SU-DHL-6 (cell line): ENCODE results near the gene IST1.

ENCODE experiments used
- H2AFZ ChIP-seq: fragments of 200-600 bp; sonication (generic); 2 replicates; pipeline ENCODE4 v1.6.1; 2014; ENCODE audit warnings: low read depth, mild to moderate bottlenecking, moderate library complexity, mixed read lengths, antibody characterized with exemption, low read length; ENCODE audit not compliant: severe bottlenecking
- H3F3A ChIP-seq: fragments of 200-600 bp; shearing (Covaris generic); 2 replicates; pipeline ENCODE4 v1.6.0; 2016; ENCODE audit warnings: antibody characterized with exemption, mild to moderate bottlenecking; ENCODE audit not compliant: insufficient read depth
- H3K27ac ChIP-seq: fragments of 200-600 bp; sonication (generic); 2 replicates; pipeline ENCODE4 v1.5.1; 2016; ENCODE audit warnings: low read depth, mild to moderate bottlenecking, low read length, moderate library complexity, mixed read lengths
- H3K27me3 ChIP-seq: fragments of 200-600 bp; sonication (generic), shearing (Covaris generic); 2 replicates; pipeline ENCODE4 v1.6.0; 2014; ENCODE audit warnings: mild to moderate bottlenecking, low read length
- H3K36me3 ChIP-seq: fragments of 200-600 bp; sonication (generic); 2 replicates; pipeline ENCODE4 v1.6.1; 2014; ENCODE audit warnings: mild to moderate bottlenecking, low read length, mixed read lengths
- H3K4me2 ChIP-seq: fragments of 300-600, 200-600 bp; shearing (Covaris generic), sonication (generic); 2 replicates; pipeline ENCODE4 v1.6.0; 2014; ENCODE audit warnings: low read length, low read depth, mild to moderate bottlenecking; ENCODE audit not compliant: poor library complexity, severe bottlenecking
- H3K4me3 ChIP-seq: fragments of 200-600 bp; sonication (generic); 2 replicates; pipeline ENCODE4 v1.5.1; 2014; ENCODE audit warnings: antibody characterized with exemption, low read length, mild to moderate bottlenecking, mixed read lengths; ENCODE audit not compliant: insufficient read depth, poor library complexity, severe bottlenecking
- H3K79me2 ChIP-seq: fragments of 200-600 bp; sonication (generic); 2 replicates; pipeline ENCODE4 v1.6.1; 2014; ENCODE audit warnings: mild to moderate bottlenecking, low read length, moderate library complexity; ENCODE audit not compliant: insufficient read depth
- H3K9ac ChIP-seq: fragments of 200-600 bp; sonication (generic); 2 replicates; pipeline ENCODE4 v1.7.0; 2014; ENCODE audit warnings: mild to moderate bottlenecking, low read length
- H3K9me2 ChIP-seq: fragments of 200-600 bp; sonication (generic); replicated peaks from 2 replicates; pipeline ENCODE4 v1.6.1; 2014; ENCODE audit warnings: low read length; ENCODE audit not compliant: insufficient read depth
- H3K9me3 ChIP-seq: fragments of 200-600 bp; sonication (generic); 2 replicates; pipeline ENCODE4 v1.6.1; 2014; ENCODE audit warnings: low read length, mixed read lengths; ENCODE audit not compliant: insufficient read depth
- H4K20me1 ChIP-seq: fragments of 200-600 bp; sonication (generic); 2 replicates; pipeline ENCODE4 v1.6.1; 2014; ENCODE audit warnings: low read depth, mild to moderate bottlenecking, antibody characterized with exemption, low read length, moderate library complexity, mixed read lengths
- EZH2phosphoT487 ChIP-seq: fragments of 200-600 bp; sonication (generic), shearing (Covaris generic); conservative IDR thresholded peaks from 2 replicates; pipeline ENCODE4 v1.6.1; 2018; ENCODE audit warnings: mild to moderate bottlenecking, antibody characterized with exemption, low read length, moderate library complexity, mixed read lengths
- TF ChIP-seq, protein P1 (sequence below): fragments of 200-600 bp; sonication (generic); IDR thresholded peaks from one replicate; pipeline ENCODE4 v1.5.1; 2017; ENCODE audit warnings: antibody characterized with exemption, mild to moderate bottlenecking, low read length, moderate library complexity; ENCODE audit not compliant: insufficient read depth, poor library complexity, severe bottlenecking

IST1 gene

DNA sequence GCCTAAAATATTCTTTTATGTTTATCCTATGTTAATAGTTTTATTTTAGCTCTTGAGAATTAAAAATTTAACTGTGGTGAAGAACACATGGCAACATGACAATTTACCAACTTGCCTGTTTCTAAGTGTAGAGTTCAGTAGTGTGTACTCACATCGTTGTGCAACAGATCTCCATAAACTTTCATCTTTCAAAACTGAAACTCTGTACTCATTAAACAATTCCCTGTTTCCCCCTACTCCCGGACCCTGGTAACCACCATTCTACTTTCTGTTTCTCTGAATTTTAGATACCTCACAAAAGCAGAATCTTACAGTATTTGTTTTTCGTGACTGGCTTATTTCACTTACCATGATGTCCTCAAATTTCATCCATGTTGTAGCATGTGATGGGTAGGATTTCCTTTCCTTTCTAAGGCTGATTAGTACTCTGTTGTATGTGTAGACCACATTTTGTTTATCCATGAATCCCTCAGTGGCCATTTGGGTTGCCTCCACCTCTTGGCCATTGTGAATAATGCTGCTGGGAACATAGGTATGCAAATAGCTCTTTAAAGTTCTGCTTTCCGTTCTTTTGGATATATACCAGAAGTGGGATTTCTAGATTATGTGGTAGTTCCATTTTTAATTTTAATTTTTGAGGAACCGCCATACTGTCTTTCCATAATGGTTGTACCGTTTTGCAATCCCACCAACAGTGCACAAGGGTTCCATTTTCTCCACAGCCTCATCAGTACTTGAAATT, 17.4 kb downstream of the IST1 start:
- Histone ChIP-seq H4K20me1 (peaks cover 48% of the 10 kb centered on the region), H3K9ac (no peak overlapping the region), H3K36me3 (peaks cover 23% of the 10 kb centered on the region), H3K27me3 (no peaks in the 10 kb centered on the region), H3K4me2 (no peak overlapping the region), H3K4me3 (no peak overlapping the region), H2AFZ (no peak overlapping the region), H3K27ac (no peak overlapping the region), H3K9me3 (no peaks in the 10 kb centered on the region), H3K79me2 (peaks cover 99% of the 10 kb centered on the region), H3F3A (no peaks in the 10 kb centered on the region), H3K9me2 (no peaks in the 10 kb centered on the region)
- TF ChIP-seq EZH2phosphoT487 = no peak
- TF ChIP-seq, protein P1, sequence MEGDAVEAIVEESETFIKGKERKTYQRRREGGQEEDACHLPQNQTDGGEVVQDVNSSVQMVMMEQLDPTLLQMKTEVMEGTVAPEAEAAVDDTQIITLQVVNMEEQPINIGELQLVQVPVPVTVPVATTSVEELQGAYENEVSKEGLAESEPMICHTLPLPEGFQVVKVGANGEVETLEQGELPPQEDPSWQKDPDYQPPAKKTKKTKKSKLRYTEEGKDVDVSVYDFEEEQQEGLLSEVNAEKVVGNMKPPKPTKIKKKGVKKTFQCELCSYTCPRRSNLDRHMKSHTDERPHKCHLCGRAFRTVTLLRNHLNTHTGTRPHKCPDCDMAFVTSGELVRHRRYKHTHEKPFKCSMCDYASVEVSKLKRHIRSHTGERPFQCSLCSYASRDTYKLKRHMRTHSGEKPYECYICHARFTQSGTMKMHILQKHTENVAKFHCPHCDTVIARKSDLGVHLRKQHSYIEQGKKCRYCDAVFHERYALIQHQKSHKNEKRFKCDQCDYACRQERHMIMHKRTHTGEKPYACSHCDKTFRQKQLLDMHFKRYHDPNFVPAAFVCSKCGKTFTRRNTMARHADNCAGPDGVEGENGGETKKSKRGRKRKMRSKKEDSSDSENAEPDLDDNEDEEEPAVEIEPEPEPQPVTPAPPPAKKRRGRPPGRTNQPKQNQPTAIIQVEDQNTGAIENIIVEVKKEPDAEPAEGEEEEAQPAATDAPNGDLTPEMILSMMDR = no peak

DNA sequence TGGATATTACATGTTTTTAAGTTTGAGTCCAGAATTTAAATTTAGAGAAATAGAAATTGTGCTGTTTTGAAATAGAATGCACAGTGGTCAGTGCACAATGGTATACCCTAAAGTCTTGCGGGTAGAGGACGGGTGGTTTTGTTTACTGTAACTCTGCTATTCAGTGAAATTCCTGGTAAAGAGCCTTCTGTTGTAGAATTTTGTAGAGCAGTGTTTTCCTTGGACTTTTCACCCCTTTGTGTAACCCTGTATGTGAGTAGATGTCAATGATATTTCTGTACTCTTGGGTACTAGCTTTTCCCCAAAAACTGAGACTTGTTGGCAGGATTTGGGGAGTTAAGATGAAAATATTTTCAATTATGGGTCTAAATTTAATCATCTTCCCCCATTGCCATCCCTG, 19.5 kb downstream of the IST1 start:
- no peaks in the 10 kb centered on the region for H3K9me2 ChIP-seq
- H3F3A ChIP-seq = no peaks in the 10 kb centered on the region
- H3K36me3 ChIP-seq = peaks cover 41% of the 10 kb centered on the region
- H3K4me3 ChIP-seq = no peak overlapping the region
- H3K9me3 ChIP-seq = no peaks in the 10 kb centered on the region
- no peaks in the 10 kb centered on the region for H3K27me3 ChIP-seq
- H3K4me2 ChIP-seq = no peak overlapping the region
- no peak overlapping the region for H3K27ac ChIP-seq
- H4K20me1 ChIP-seq = peaks cover 36% of the 10 kb centered on the region
- no peak overlapping the region for H2AFZ ChIP-seq
- H3K9ac ChIP-seq = no peak overlapping the region
- H3K79me2 ChIP-seq = peaks cover 98% of the 10 kb centered on the region
- TF ChIP-seq, protein P1 = no peak
- no peak for TF ChIP-seq EZH2phosphoT487

DNA sequence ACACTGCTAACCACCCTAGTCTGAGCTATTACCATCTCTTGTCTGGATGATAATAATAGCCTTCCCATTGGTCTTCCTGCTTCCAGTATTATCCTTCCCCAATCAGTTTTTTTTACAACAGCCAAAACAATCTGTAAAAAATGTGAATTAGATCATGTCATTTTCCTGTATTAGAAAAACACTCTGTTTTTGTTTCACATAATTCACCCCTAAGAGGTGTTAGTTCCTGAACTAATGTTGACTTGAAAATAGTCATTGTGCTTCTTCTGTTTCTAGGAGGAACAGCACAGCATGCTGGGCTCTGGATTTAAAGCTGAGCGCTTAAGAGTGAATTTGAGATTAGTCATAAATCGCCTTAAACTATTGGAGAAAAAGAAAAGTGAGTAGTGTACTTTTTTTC, 20.0 kb downstream of the IST1 start:
- Histone ChIP-seq H3F3A (no peaks in the 10 kb centered on the region), H3K9me2 (no peaks in the 10 kb centered on the region), H3K36me3 (peaks cover 46% of the 10 kb centered on the region), H3K9me3 (no peaks in the 10 kb centered on the region), H3K27me3 (no peaks in the 10 kb centered on the region), H3K9ac (no peak overlapping the region), H2AFZ (no peak overlapping the region), H3K79me2 (peaks cover 96% of the 10 kb centered on the region), H4K20me1 (peaks cover 36% of the 10 kb centered on the region), H3K27ac (no peak overlapping the region), H3K4me2 (no peak overlapping the region), H3K4me3 (no peak overlapping the region)
- TF ChIP-seq, protein P1 = no peak
- no peak for TF ChIP-seq EZH2phosphoT487
